Testis (tissue), 3 donors: ENCODE results near the gene PIGB. TPM values are rescaled to one million over a fixed set of nuclear protein-coding genes. Genes with fewer than 3 reads are reported as not detected.
A peak's percentile ranks its signal among the peaks of the same experiment; 100 is the strongest.
"Not testable (repeated sequence)": the region's sequence is repeated elsewhere in the genome, so short reads cannot be mapped to it uniquely, and the experiment has no call there.

Experiments
- DNase-seq: peaks from one replicate; pipeline ENCODE4 v3.0.0-alpha.2; 2019
- H3K27ac ChIP-seq, 2 donors: fragments of 200-600 bp; sonication (generic); one replicate each; pipeline ENCODE4 v1.5.1; 2019
- H3K27me3 ChIP-seq: fragments of 200-600 bp; sonication (generic); one replicate; pipeline ENCODE4 v1.5.1; 2019
- H3K36me3 ChIP-seq: fragments of 200-600 bp; sonication (generic); one replicate; pipeline ENCODE4 v1.5.1; 2017; ENCODE audit warnings: low read depth; ENCODE audit errors: missing control alignments
- H3K4me1 ChIP-seq: fragments of 200-600 bp; sonication (generic); one replicate; pipeline ENCODE4 v1.5.1; 2019
- H3K4me3 ChIP-seq, 2 donors: fragments of 200-600 bp; sonication (generic); one replicate each; pipeline ENCODE4 v1.5.1; 2017 to 2019
- H3K9me3 ChIP-seq: fragments of 200-600 bp; sonication (generic); one replicate; pipeline ENCODE4 v1.5.1; 2017
- POLR2A ChIP-seq: fragments of 450-650 bp; IDR thresholded peaks from one replicate; pipeline ENCODE4 v1.6.1; 2017; ENCODE audit warnings: antibody characterized with exemption, mild to moderate bottlenecking, moderate library complexity
- WGBS, 2 donors: methylation state at CpG; one replicate each; pipeline ENCODE4 v1.1.5; 2018; 5-methylcytosine and 5-hydroxymethylcytosine counted together
- intact Hi-C: fragments of 100-400 bp; cut with DNase I; formaldehyde crosslinking; loops from one replicate; pipeline ENCODE4 v1.15.1; 2023; ENCODE audit warnings: low total_unique reads
- polyA plus RNA-seq: library from polyadenylated mRNA; stranded (reverse); fragments of 350-450 nt; fragmentation: Illumina TruSeq; extraction: RNeasy Lipid Tissue Mini Kit (QIAGEN cat#74804); gene quantifications from one replicate; pipeline ENCODE4 v1.2.3, GENCODE V29; 2014; ENCODE audit warnings: low read depth, low replicate concordance; ENCODE audit not compliant: insufficient read depth
- total RNA-seq, 2 donors: library from RNA; depleted of rRNA; stranded (reverse); fragments of >200 nt; gene quantifications; one replicate each; pipeline ENCODE4 v1.2.3, GENCODE V29; 2016
- TF ChIP-seq, protein P1 (sequence below), 3 experiments: fragments of 450-650 bp in 2 of 3; fragments of 200-600 bp in 1 of 3; sonication (generic) in 1 of 3; IDR thresholded peaks; one replicate each; pipeline ENCODE4 v1.5.1; 2016 to 2019; ENCODE audit warnings: antibody characterized with exemption in 3 of 3, mild to moderate bottlenecking in 2 of 3, moderate library complexity in 1 of 3

PIGB gene
- total and polyA plus RNA-seq, 3 donors from 2014 or later, result 12.8 to 14.3 (median 13.7) TPM

DNA sequence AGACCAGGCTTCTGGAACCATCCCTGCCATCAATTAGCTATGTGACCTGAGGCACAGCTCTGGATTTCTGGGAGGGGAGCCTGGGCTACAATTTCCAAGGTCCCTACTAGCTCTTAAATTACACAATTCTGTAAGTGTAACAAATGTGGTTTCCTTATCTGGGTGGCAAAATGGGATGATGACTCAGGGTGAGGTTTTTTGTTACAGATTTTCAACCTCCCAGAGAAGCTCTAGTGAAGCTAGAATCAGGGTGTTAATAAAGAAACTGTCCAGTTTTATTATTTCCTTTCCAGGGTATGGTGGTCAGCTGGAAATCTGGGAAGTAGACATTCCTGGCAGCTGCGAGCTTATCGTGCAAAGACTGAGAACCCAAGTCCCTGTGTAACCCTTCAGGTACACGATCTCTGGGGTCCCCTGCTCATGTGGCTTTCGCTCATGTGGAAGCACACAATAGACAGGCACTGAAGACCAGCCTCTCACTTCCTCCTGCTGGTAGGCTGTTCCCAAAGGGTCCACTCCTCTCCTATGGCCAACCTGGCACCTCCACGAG is 36.7 kb upstream of the PIGB start:
- intact Hi-C loops, result no loop called here
- DNase-seq, result peak; percentile 70
- 76 to 78% methylated on average over 5 of the region's 5 CpGs for WGBS, 2 donors
- Histone ChIP-seq H3K4me3 (no peak overlapping the region), H3K9me3 (no peaks in the 10 kb centered on the region), H3K36me3 (no peaks in the 10 kb centered on the region), H3K27ac (peak overlapping the region; percentile 36 to 50), H3K4me1 (peaks cover 4% of the 10 kb centered on the region), H3K27me3 (no peaks in the 10 kb centered on the region)
- TF ChIP-seq, protein P1, sequence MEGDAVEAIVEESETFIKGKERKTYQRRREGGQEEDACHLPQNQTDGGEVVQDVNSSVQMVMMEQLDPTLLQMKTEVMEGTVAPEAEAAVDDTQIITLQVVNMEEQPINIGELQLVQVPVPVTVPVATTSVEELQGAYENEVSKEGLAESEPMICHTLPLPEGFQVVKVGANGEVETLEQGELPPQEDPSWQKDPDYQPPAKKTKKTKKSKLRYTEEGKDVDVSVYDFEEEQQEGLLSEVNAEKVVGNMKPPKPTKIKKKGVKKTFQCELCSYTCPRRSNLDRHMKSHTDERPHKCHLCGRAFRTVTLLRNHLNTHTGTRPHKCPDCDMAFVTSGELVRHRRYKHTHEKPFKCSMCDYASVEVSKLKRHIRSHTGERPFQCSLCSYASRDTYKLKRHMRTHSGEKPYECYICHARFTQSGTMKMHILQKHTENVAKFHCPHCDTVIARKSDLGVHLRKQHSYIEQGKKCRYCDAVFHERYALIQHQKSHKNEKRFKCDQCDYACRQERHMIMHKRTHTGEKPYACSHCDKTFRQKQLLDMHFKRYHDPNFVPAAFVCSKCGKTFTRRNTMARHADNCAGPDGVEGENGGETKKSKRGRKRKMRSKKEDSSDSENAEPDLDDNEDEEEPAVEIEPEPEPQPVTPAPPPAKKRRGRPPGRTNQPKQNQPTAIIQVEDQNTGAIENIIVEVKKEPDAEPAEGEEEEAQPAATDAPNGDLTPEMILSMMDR (IDR thresholded peaks at IDR 0.05), result no peak
- TF ChIP-seq POLR2A, result no peak

DNA sequence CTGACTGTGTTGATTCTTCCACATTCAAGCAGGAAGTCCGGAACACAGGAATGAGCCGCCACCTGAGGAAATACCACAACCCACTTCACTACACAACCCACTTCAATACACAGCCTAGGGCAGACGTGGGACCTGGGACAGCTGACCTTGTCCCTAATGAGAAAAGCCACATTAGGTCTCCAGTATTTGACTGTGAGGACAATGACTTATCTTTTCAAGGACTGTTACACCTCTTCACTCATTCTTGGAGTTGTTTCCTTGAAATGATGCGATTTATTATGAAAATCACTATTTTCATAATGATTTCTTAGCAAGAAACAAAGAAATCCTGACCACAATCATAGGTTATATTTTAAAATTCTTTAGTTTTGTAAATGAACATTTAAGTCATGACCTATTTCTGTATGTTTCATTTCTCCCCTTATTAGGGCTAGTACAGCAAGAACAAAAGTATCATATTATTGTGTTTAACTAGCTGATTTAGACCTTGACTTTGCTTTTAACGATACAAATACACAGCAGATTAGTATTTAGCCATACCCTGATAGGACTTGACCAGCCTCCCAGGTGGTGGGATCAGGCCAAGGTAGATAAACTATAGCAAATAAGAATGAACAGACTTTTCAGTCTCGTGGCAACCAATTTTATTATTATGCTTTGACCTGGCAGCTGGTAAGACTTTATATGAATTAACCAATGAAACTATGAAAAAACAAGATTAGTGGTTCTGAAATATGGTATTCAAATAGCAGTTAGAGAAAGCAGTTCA is 35.5 kb upstream of the PIGB start:
- Histone ChIP-seq H3K27me3 (no peaks in the 10 kb centered on the region), H3K4me3 (no peak overlapping the region), H3K4me1 (peaks cover 4% of the 10 kb centered on the region), H3K36me3 (no peaks in the 10 kb centered on the region), H3K27ac (peak overlapping the region in 1 of 2 donors; percentile 20), H3K9me3 (no peaks in the 10 kb centered on the region)
- intact Hi-C loops, result no loop called here
- WGBS, 2 donors, result 75 to 77% methylated on average over 6 of the region's 6 CpGs
- TF ChIP-seq POLR2A, result no peak
- TF ChIP-seq, protein P1 (IDR thresholded peaks at IDR 0.05), result no peak
- no peak for DNase-seq

GRCh38 chr15:55284426-55284825 is 34.6 kb upstream of the PIGB start:
- no peak overlapping the region for H3K4me3 ChIP-seq
- no peaks in the 10 kb centered on the region for H3K9me3 ChIP-seq
- intact Hi-C loops, result no loop called here
- DNase-seq, result no peak
- H3K27ac ChIP-seq, result no peak overlapping the region
- WGBS, 2 donors, result 88 to 100% methylated on average over 1 of the region's 1 CpG
- TF ChIP-seq, protein P1 (IDR thresholded peaks at IDR 0.05), result no peak
- no peak for TF ChIP-seq POLR2A
- H3K27me3 ChIP-seq, result no peaks in the 10 kb centered on the region
- H3K36me3 ChIP-seq, result no peaks in the 10 kb centered on the region
- H3K4me1 ChIP-seq, result peaks cover 4% of the 10 kb centered on the region

DNA sequence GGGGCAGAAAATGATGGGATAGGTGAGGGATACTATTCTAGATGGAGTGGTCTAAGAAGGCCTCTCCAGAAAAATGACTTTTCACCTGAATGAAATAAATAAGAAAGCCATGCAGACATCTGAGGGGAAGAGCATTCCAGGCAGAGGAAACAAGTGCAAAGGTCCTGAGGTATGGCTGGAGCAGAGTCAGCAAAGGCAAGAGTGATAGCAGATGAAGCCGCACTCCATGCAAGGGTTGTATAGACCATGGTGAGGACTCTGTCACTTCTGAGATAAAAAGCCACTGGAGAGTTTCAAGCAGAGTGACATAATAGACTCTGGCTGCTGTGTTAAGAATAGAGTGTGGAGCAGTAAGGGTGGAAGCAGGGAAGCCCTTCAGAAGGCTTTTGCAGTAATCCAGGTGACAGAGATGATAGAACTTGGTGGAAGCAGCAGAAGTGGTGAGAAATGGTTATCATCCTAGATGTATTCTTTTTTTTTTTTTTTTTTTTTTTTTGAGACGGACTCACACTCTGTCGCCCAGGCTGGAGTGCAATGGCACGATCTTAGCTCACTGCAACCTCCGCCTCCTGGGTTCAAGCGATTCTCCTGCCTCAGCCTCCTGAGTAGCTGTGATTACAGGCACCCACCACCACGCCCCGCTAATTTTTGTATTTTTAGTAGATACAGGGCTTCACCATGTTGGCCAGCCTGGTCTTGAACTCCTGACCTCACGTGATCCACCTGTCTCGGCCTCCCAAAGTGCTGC is 32.4 kb upstream of the PIGB start:
- H3K27me3 ChIP-seq, H3K4me3 ChIP-seq, H3K36me3 ChIP-seq, DNase-seq, H3K27ac ChIP-seq, H3K9me3 ChIP-seq, H3K4me1 ChIP-seq, intact Hi-C loops: not testable (repeated sequence)
- whole genome bisulfite sequencing, 2 donors, result 92 to 95% methylated on average over 10 of the region's 10 CpGs

- Histone ChIP-seq H3K9me3 (no peaks in the 10 kb centered on the region), H3K4me3 (peak overlapping the region in 1 of 2 donors; percentile 4), H3K36me3 (no peaks in the 10 kb centered on the region), H3K27me3 (no peaks in the 10 kb centered on the region), H3K27ac (no peak overlapping the region), H3K4me1 (peaks cover 3% of the 10 kb centered on the region)
- WGBS, 2 donors, result 92 to 95% methylated on average over 8 of the region's 8 CpGs
- intact Hi-C loops, result no loop called here
- DNase-seq, result no peak
- TF ChIP-seq, protein P1 (IDR thresholded peaks at IDR 0.05), result no peak
- TF ChIP-seq POLR2A, result no peak
These were observed 30.9 kb upstream of the PIGB start for GRCh38 chr15:55288006-55288717.
